Measurements from ENCODE around the gene SLC25A36. TPM values are rescaled to one million over a fixed set of nuclear protein-coding genes. Genes with fewer than 3 reads are reported as not detected.

The SLC25A36 gene
- total and polyA plus RNA-seq, 11 donors, result 36.0 to 78.0 (median 56.6) TPM

DNA sequence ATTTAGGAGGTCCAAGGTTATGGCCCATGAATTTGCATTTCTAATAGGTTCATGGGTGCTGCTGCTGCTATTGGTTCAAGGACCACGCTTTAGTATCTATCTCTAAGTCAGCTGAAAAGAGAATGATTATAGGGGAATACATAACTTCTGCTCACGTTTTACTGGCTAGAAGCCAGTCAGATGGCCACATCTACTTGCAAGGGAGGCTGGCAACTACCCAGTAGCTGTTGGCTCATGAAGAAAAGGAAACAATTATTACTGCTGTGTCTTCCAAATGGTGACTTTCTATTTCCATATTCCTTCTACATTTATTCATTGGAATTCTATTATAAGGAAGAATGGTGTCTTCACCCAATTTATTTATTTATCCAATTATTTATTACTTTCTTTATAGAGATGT lies 54.2 kb downstream of the SLC25A36 start:
- H3K27ac ChIP-seq, result no peak overlapping the region
- peaks cover 0 to 11% (median 0%) of the 10 kb centered on the region in 12 donors for H3K9me3 ChIP-seq
- H3K27me3 ChIP-seq, result no peaks in the 10 kb centered on the region
- H3K4me3 ChIP-seq, result no peak overlapping the region
- H3K4me1 ChIP-seq, result no peaks in the 10 kb centered on the region
- no peak for TF ChIP-seq POLR2A (IDR thresholded peaks at IDR 0.05)
- intact Hi-C loops (cut with DNase I), result loop anchor here in 1 of 10 donors (5.0 kb wide), 1 partner anchor 196 kb away; no protein-coding TSS in a partner anchor
- no peak for DNase-seq
- WGBS, 4 donors, result 43 to 54% (median 49%) methylated on average over 2 of the region's 2 CpGs
- ATAC-seq, result no peak
- H3K36me3 ChIP-seq, result no peaks in the 10 kb centered on the region

GRCh38 chr3:141000027-141000663 lies 58.5 kb downstream of the SLC25A36 start:
- no peak for TF ChIP-seq POLR2A (IDR thresholded peaks at IDR 0.05)
- TF ChIP-seq, protein P1, sequence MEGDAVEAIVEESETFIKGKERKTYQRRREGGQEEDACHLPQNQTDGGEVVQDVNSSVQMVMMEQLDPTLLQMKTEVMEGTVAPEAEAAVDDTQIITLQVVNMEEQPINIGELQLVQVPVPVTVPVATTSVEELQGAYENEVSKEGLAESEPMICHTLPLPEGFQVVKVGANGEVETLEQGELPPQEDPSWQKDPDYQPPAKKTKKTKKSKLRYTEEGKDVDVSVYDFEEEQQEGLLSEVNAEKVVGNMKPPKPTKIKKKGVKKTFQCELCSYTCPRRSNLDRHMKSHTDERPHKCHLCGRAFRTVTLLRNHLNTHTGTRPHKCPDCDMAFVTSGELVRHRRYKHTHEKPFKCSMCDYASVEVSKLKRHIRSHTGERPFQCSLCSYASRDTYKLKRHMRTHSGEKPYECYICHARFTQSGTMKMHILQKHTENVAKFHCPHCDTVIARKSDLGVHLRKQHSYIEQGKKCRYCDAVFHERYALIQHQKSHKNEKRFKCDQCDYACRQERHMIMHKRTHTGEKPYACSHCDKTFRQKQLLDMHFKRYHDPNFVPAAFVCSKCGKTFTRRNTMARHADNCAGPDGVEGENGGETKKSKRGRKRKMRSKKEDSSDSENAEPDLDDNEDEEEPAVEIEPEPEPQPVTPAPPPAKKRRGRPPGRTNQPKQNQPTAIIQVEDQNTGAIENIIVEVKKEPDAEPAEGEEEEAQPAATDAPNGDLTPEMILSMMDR (IDR thresholded peaks at IDR 0.05), result peak; percentile 59 to 83 (median 76)
- H3K27ac ChIP-seq, result no peak overlapping the region
- no peaks in the 10 kb centered on the region for H3K36me3 ChIP-seq
- no peaks in the 10 kb centered on the region for H3K27me3 ChIP-seq
- DNase-seq, result peak; percentile 58 to 77 (median 68)
- peak; percentile 93 to 99 (median 96) for ATAC-seq
- H3K4me1 ChIP-seq, result no peaks in the 10 kb centered on the region
- 0 to 7% (median 4%) methylated on average over 2 of the region's 2 CpGs for WGBS, 4 donors
- no peak overlapping the region for H3K4me3 ChIP-seq
- intact Hi-C loops (cut with DNase I), result loop anchor here in 9 of 10 donors (1.0 to 5.0 kb wide), 3 partner anchors 107 to 193 kb away; no protein-coding TSS in a partner anchor
- H3K9me3 ChIP-seq, result no peaks in the 10 kb centered on the region

DNA sequence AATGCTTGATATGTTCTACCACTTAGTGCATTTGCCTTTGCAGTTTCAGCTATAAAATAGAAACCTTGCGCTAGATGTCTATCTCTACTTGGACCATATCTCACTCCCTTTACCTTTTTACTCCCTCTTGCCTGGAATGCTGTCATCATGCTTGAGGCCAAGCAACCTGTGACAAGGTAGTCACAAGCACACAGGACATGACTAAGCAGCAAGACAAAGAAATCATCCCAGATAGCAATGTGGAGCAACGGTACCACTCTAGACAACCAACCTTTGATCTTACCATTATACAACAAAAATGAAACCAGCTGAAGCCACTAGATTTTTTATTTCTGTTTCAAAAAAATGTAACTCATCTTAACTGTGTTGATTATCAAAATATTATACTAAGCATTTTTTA lies 59.0 kb downstream of the SLC25A36 start:
- intact Hi-C loops (cut with DNase I), result loop anchor here in 9 of 10 donors (1.0 to 5.0 kb wide), 3 partner anchors 107 to 192 kb away; no protein-coding TSS in a partner anchor
- no peak for ATAC-seq
- WGBS, 4 donors, result 79 to 87% (median 82%) methylated on average over 2 of the region's 2 CpGs
- Histone ChIP-seq H3K36me3 (no peaks in the 10 kb centered on the region), H3K4me3 (no peak overlapping the region), H3K4me1 (no peaks in the 10 kb centered on the region), H3K27ac (no peak overlapping the region), H3K9me3 (no peaks in the 10 kb centered on the region), H3K27me3 (no peaks in the 10 kb centered on the region)
- no peak for TF ChIP-seq POLR2A (IDR thresholded peaks at IDR 0.05)
- TF ChIP-seq, protein P1 (IDR thresholded peaks at IDR 0.05), result no peak
- DNase-seq, result no peak

- no peak for TF ChIP-seq POLR2A (IDR thresholded peaks at IDR 0.05)
- TF ChIP-seq, protein P1 (IDR thresholded peaks at IDR 0.05), result no peak
- intact Hi-C loops (cut with DNase I), result no loop called here
- peaks cover 0 to 2% (median 0%) of the 10 kb centered on the region in 12 donors for H3K4me1 ChIP-seq
- H3K27ac ChIP-seq, result no peak overlapping the region
- ATAC-seq, result no peak
- no peak overlapping the region for H3K4me3 ChIP-seq
- no peaks in the 10 kb centered on the region for H3K36me3 ChIP-seq
- no peaks in the 10 kb centered on the region for H3K27me3 ChIP-seq
- WGBS, 4 donors, result 90 to 98% (median 95%) methylated on average over 1 of the region's 1 CpG
- DNase-seq, result no peak
- H3K9me3 ChIP-seq, result no peaks in the 10 kb centered on the region
Observed at GRCh38 chr3:141006344-141006743, 64.7 kb downstream of the SLC25A36 start.
